ENCODE data around the gene ATP10B.

Gene ATP10B

GRCh38 chr5:160521392-160521663, 330.7 kb downstream of the ATP10B start:
- DNase-seq: no peak
- no peak overlapping the region for H3K27ac ChIP-seq
- H3K9me3 ChIP-seq (ENCODE audit: severe bottlenecking): no peaks in the 10 kb centered on the region
- H3K4me3 ChIP-seq (ENCODE audit: low read depth, low read length): no peak overlapping the region
- no peak for TF ChIP-seq CTCF (IDR thresholded peaks at IDR 0.05; ENCODE audit: low read depth, low read length)
- H3K36me3 ChIP-seq: no peaks in the 10 kb centered on the region
- H3K27me3 ChIP-seq (ENCODE audit: insufficient read depth, low read depth, severe bottlenecking): peaks cover 83% of the 10 kb centered on the region

- no peak for DNase-seq
- Histone ChIP-seq H3K36me3 (no peaks in the 10 kb centered on the region), H3K27me3 (ENCODE audit: insufficient read depth, low read depth, severe bottlenecking) (peaks cover 84% of the 10 kb centered on the region), H3K9me3 (ENCODE audit: severe bottlenecking) (no peaks in the 10 kb centered on the region), H3K27ac (no peak overlapping the region), H3K4me3 (ENCODE audit: low read depth, low read length) (no peak overlapping the region)
- no peak for TF ChIP-seq CTCF (IDR thresholded peaks at IDR 0.05; ENCODE audit: low read depth, low read length)
These were observed 331.2 kb downstream of the ATP10B start for GRCh38 chr5:160520609-160521391.

- DNase-seq: peak; percentile 20
- TF ChIP-seq CTCF (IDR thresholded peaks at IDR 0.05; ENCODE audit: low read depth, low read length): no peak
- Histone ChIP-seq H3K36me3 (no peaks in the 10 kb centered on the region), H3K27me3 (ENCODE audit: insufficient read depth, low read depth, severe bottlenecking) (peaks cover 97% of the 10 kb centered on the region), H3K27ac (no peak overlapping the region), H3K9me3 (ENCODE audit: severe bottlenecking) (no peaks in the 10 kb centered on the region), H3K4me3 (ENCODE audit: low read depth, low read length) (no peak overlapping the region)
These were observed 335.1 kb downstream of the ATP10B start for GRCh38 chr5:160516696-160517530.

GRCh38 chr5:160514866-160515265, 337.1 kb downstream of the ATP10B start:
- Histone ChIP-seq H3K4me3 (ENCODE audit: low read depth, low read length) (no peak overlapping the region), H3K9me3 (ENCODE audit: severe bottlenecking) (no peaks in the 10 kb centered on the region), H3K36me3 (no peaks in the 10 kb centered on the region), H3K27me3 (ENCODE audit: insufficient read depth, low read depth, severe bottlenecking) (peaks cover 96% of the 10 kb centered on the region), H3K27ac (no peak overlapping the region)
- no peak for DNase-seq
- TF ChIP-seq CTCF (IDR thresholded peaks at IDR 0.05; ENCODE audit: low read depth, low read length): no peak

GRCh38 chr5:160514191-160514590, 337.8 kb downstream of the ATP10B start:
- no peak overlapping the region for H3K27ac ChIP-seq
- no peak overlapping the region for H3K4me3 ChIP-seq (ENCODE audit: low read depth, low read length)
- H3K36me3 ChIP-seq: no peaks in the 10 kb centered on the region
- peaks cover 97% of the 10 kb centered on the region for H3K27me3 ChIP-seq (ENCODE audit: insufficient read depth, low read depth, severe bottlenecking)
- no peak for DNase-seq
- no peaks in the 10 kb centered on the region for H3K9me3 ChIP-seq (ENCODE audit: severe bottlenecking)
- TF ChIP-seq CTCF (IDR thresholded peaks at IDR 0.05; ENCODE audit: low read depth, low read length): no peak

Data from WERI-Rb-1 (cell line).